ENCODE data around the gene EEIG1. TPM values are rescaled to one million over a fixed set of nuclear protein-coding genes. Genes with fewer than 3 reads are reported as not detected.
A peak's percentile ranks its signal among the peaks of the same experiment; 100 is the strongest.

The EEIG1 gene
- total RNA-seq, 1 donor from 2014 or later: 15.2 TPM

GRCh38 chr9:127941062-127941960, 39.5 kb downstream of the EEIG1 start:
- DNase-seq (ENCODE audit: low spot score): no peak

GRCh38 chr9:127940593-127940992, 40.2 kb downstream of the EEIG1 start:
- no peak for DNase-seq (ENCODE audit: low spot score)

GRCh38 chr9:127938298-127938690, 42.5 kb downstream of the EEIG1 start:
- peak; percentile 66 for DNase-seq (ENCODE audit: low spot score)

- peak; percentile 95 for DNase-seq (ENCODE audit: low spot score)
Observed at GRCh38 chr9:127937388-127938297, 43.1 kb downstream of the EEIG1 start, which contains the start of gene DPM2. Gene DPM2 (minus strand): TSS chr9:127937854. CDS start chr9:127937820, 34 bp downstream.

- no peak for DNase-seq (ENCODE audit: low spot score)
Observed at GRCh38 chr9:127937056-127937387, 43.8 kb downstream of the EEIG1 start.

GRCh38 chr9:127936347-127936852, 44.4 kb downstream of the EEIG1 start:
- DNase-seq (ENCODE audit: low spot score): no peak

- no peak for DNase-seq (ENCODE audit: low spot score)
Observed at GRCh38 chr9:127935765-127936221, 45.0 kb downstream of the EEIG1 start.

GRCh38 chr9:127934986-127935385, 45.8 kb downstream of the EEIG1 start:
- DNase-seq (ENCODE audit: low spot score): no peak

- no peak for DNase-seq (ENCODE audit: low spot score)
Observed at GRCh38 chr9:127934248-127934647, 46.5 kb downstream of the EEIG1 start.

- peak; percentile 62 for DNase-seq (ENCODE audit: low spot score)
Observed at GRCh38 chr9:127931092-127931881, 49.5 kb downstream of the EEIG1 start.

Other genes with a start within 250 kb of the EEIG1 start
- 4.6 TPM for gene TOR2A, start 245.7 kb downstream of the EEIG1 start, total RNA-seq (ENCODE audit: insufficient read depth, low replicate concordance)
- 4.6 TPM for gene SH2D3C, start 202.3 kb downstream of the EEIG1 start, total RNA-seq (ENCODE audit: insufficient read depth, low replicate concordance)
- 22.4 TPM for gene CDK9, start 195.0 kb downstream of the EEIG1 start, total RNA-seq (ENCODE audit: insufficient read depth, low replicate concordance)
- gene FPGS, start 178.1 kb downstream of the EEIG1 start, total RNA-seq (ENCODE audit: insufficient read depth, low replicate concordance): 52.2 TPM
- gene ENG, start 126.3 kb downstream of the EEIG1 start, total RNA-seq (ENCODE audit: insufficient read depth, low replicate concordance): 5.1 TPM
- gene AK1, start 103.3 kb downstream of the EEIG1 start, total RNA-seq (ENCODE audit: insufficient read depth, low replicate concordance): 18.3 TPM
- gene ST6GALNAC6, start 81.4 kb downstream of the EEIG1 start, total RNA-seq (ENCODE audit: insufficient read depth, low replicate concordance): 30.8 TPM
- 16.9 TPM for gene ST6GALNAC4, start 63.9 kb downstream of the EEIG1 start, total RNA-seq (ENCODE audit: insufficient read depth, low replicate concordance)
- gene PIP5KL1, start 50.2 kb downstream of the EEIG1 start, total RNA-seq (ENCODE audit: insufficient read depth, low replicate concordance): 1.4 TPM
- 1.4 TPM for gene DPM2, start 43.1 kb downstream of the EEIG1 start, total RNA-seq (ENCODE audit: insufficient read depth, low replicate concordance)
- gene NAIF1, start 86.3 kb upstream of the EEIG1 start, total RNA-seq (ENCODE audit: insufficient read depth, low replicate concordance): 7.5 TPM
- gene SLC25A25, start 87.2 kb upstream of the EEIG1 start, total RNA-seq (ENCODE audit: insufficient read depth, low replicate concordance): 33.5 TPM
- gene PTGES2, start 146.7 kb upstream of the EEIG1 start, total RNA-seq (ENCODE audit: insufficient read depth, low replicate concordance): 26.0 TPM
- not detected for gene LCN2, start 168.5 kb upstream of the EEIG1 start, total RNA-seq (ENCODE audit: insufficient read depth, low replicate concordance)
- 16.9 TPM for gene BBLN, start 179.3 kb upstream of the EEIG1 start, total RNA-seq (ENCODE audit: insufficient read depth, low replicate concordance)
- gene CIZ1, start 210.6 kb upstream of the EEIG1 start, total RNA-seq (ENCODE audit: insufficient read depth, low replicate concordance): 15.6 TPM
- 36.4 TPM for gene DNM1, start 222.4 kb upstream of the EEIG1 start, total RNA-seq (ENCODE audit: insufficient read depth, low replicate concordance)

Measured in umbilical cord (tissue), 2 donors.